Vagina (tissue), 2 donors: Measurements from ENCODE around the gene MXRA7. TPM values are rescaled to one million over a fixed set of nuclear protein-coding genes. Genes with fewer than 3 reads are reported as not detected.

Experiments used
- DNase-seq, 2 donors: peaks; one replicate each; pipeline ENCODE4 v3.0.0-alpha.2; 2017; ENCODE audit errors: extremely low spot score in 2 of 2
- H3K27ac ChIP-seq: fragments of 200-600 bp; sonication (generic); one replicate; pipeline ENCODE4 v1.5.1; 2019
- H3K27me3 ChIP-seq: fragments of 200-600 bp; sonication (generic); one replicate; pipeline ENCODE4 v1.5.1; 2019
- H3K36me3 ChIP-seq, 2 donors: fragments of 200-600 bp; sonication (generic); one replicate each; pipeline ENCODE4 v1.5.1; 2017 to 2019
- H3K4me1 ChIP-seq: fragments of 200-600 bp; sonication (generic); one replicate; pipeline ENCODE4 v1.5.1; 2019
- H3K4me3 ChIP-seq, 2 donors: fragments of 200-600 bp; sonication (generic); 1 replicate in 1 of 2; 2 replicates in 1 of 2; pipeline ENCODE4 v1.5.1; 2016 to 2019
- H3K9me3 ChIP-seq: fragments of 200-600 bp; sonication (generic); one replicate; pipeline ENCODE4 v1.5.1; 2019
- CTCF ChIP-seq, 3 experiments: fragments of 450-650 bp in 2 of 3; fragments of 200-600 bp in 1 of 3; sonication (generic) in 1 of 3; IDR thresholded peaks; one replicate each; pipeline ENCODE4 v1.5.1; 2017 to 2019; ENCODE audit warnings: antibody characterized with exemption in 3 of 3, mild to moderate bottlenecking in 2 of 3, moderate library complexity in 2 of 3
- POLR2A ChIP-seq, 2 donors: fragments of 450-650 bp; IDR thresholded peaks; one replicate each; pipeline ENCODE4 v1.6.1; 2017; ENCODE audit warnings: antibody characterized with exemption in 2 of 2, mild to moderate bottlenecking in 2 of 2, moderate library complexity in 2 of 2
- POLR2AphosphoS5 ChIP-seq, 2 donors: sonication (generic); formaldehyde crosslinking; IDR thresholded peaks; one replicate each; pipeline ENCODE4 v1.9.0; 2017; ENCODE audit warnings: antibody characterized with exemption in 2 of 2, mild to moderate bottlenecking in 2 of 2, low read depth in 1 of 2; ENCODE audit not compliant: insufficient read depth in 1 of 2
- intact Hi-C: fragments of 100-400 bp; cut with DNase I; formaldehyde crosslinking; loops from one replicate; pipeline ENCODE4 v1.15.1; 2023
- total RNA-seq: library from RNA; depleted of rRNA; stranded (reverse); fragments of >200 nt; gene quantifications from one replicate; pipeline ENCODE4 v1.2.3, GENCODE V29; 2016

The MXRA7 gene
- total RNA-seq, 1 donor from 2014 or later = 114 TPM

- Histone ChIP-seq H3K27me3 (no peaks in the 10 kb centered on the region), H3K9me3 (no peaks in the 10 kb centered on the region), H3K27ac (peak overlapping the region; percentile 21), H3K36me3 (peaks cover 0 to 9% of the 10 kb centered on the region in 2 donors), H3K4me3 (no peak overlapping the region), H3K4me1 (peaks cover 72% of the 10 kb centered on the region)
- DNase-seq = no peak
- TF ChIP-seq POLR2A (IDR thresholded peaks at IDR 0.05) (no peak), POLR2AphosphoS5 (IDR thresholded peaks at IDR 0.05; ENCODE audit: insufficient read depth in 1 of 2, low read depth in 1 of 2) (no peak), CTCF (IDR thresholded peaks at IDR 0.05) (no peak)
- intact Hi-C loops = no loop called here
These were observed 26.0 kb downstream of the MXRA7 start for GRCh38 chr17:76684756-76685155.

GRCh38 chr17:76683921-76684745 lies 26.6 kb downstream of the MXRA7 start:
- no peaks in the 10 kb centered on the region for H3K9me3 ChIP-seq
- H3K4me1 ChIP-seq = peaks cover 66% of the 10 kb centered on the region
- DNase-seq = no peak
- no peak overlapping the region for H3K4me3 ChIP-seq
- intact Hi-C loops = no loop called here
- H3K36me3 ChIP-seq = peaks cover 0 to 9% of the 10 kb centered on the region in 2 donors
- H3K27ac ChIP-seq = peak overlapping the region; percentile 84
- no peaks in the 10 kb centered on the region for H3K27me3 ChIP-seq
- TF ChIP-seq CTCF (IDR thresholded peaks at IDR 0.05) (no peak), POLR2A (IDR thresholded peaks at IDR 0.05) (no peak), POLR2AphosphoS5 (IDR thresholded peaks at IDR 0.05; ENCODE audit: insufficient read depth in 1 of 2, low read depth in 1 of 2) (no peak)

DNA sequence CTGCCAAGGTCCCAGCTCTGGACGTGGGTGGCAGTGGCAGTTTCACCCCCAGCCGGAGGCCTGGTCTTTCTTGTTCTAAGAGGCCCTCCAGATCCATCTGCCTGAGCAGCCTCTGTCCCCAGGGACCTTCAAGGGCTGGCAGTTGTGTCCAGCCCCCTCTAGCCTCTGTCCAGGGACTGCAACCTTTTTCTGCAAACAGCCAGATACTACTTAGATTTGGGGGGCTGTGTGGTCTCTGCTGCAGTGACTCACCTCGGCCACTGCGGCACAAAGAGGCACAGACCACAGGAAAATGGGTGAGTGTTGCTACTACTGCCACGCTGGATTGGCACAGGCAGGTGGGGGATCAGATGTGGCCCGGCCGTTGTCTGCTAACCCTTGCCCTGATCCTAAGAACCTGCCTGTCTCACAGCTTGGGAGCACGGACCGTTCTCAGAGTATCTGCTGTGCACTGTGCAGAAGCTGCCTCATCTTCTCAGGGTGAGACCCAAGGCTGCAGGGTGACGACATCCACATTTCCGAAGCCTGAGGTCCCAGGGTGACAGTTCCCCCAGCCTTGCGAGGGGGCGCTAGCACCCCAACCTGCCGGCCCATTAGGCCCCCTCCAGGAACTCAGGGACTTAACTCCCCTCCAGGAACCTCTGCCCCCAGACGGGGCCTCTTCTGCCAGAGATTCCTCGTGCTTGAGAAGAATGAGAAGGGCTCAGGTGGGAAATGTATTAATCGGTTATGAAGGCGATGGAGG lies 27.6 kb downstream of the MXRA7 start:
- peaks cover 0 to 9% of the 10 kb centered on the region in 2 donors for H3K36me3 ChIP-seq
- peaks cover 56% of the 10 kb centered on the region for H3K4me1 ChIP-seq
- no peaks in the 10 kb centered on the region for H3K9me3 ChIP-seq
- peak overlapping the region; percentile 84 for H3K27ac ChIP-seq
- no peak for DNase-seq
- H3K4me3 ChIP-seq = no peak overlapping the region
- no peaks in the 10 kb centered on the region for H3K27me3 ChIP-seq
- TF ChIP-seq POLR2A (IDR thresholded peaks at IDR 0.05) (no peak), POLR2AphosphoS5 (IDR thresholded peaks at IDR 0.05; ENCODE audit: insufficient read depth in 1 of 2, low read depth in 1 of 2) (no peak)
- intact Hi-C loops = no loop called here

DNA sequence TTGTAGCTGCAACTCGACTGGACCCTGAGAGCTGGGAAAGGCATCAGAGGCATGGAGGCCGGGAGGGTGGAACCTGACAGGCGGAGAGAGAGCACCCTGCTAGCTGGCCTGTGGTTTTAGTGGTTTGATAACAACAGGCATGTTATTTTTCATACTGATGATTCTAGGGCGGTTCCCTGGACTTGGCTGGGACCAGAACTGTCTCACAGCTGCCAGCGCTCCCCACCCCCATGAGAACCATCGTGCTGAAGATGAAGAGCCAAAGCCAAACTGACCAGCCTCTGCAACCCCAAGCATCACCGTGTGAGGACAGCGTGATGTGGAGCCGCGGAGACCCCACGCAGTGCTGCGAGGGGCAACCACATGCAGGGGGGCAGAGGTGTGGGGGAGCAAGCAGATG lies 28.5 kb downstream of the MXRA7 start:
- Histone ChIP-seq H3K4me1 (peaks cover 48% of the 10 kb centered on the region), H3K27me3 (no peaks in the 10 kb centered on the region), H3K9me3 (no peaks in the 10 kb centered on the region), H3K27ac (peak overlapping the region; percentile 84), H3K36me3 (peaks cover 0 to 16% of the 10 kb centered on the region in 2 donors), H3K4me3 (no peak overlapping the region)
- TF ChIP-seq CTCF (IDR thresholded peaks at IDR 0.05) = no peak
- TF ChIP-seq POLR2AphosphoS5 (IDR thresholded peaks at IDR 0.05; ENCODE audit: insufficient read depth in 1 of 2, low read depth in 1 of 2) = peak in 1 of 2 donors; percentile 9
- no peak for TF ChIP-seq POLR2A (IDR thresholded peaks at IDR 0.05)
- intact Hi-C loops = no loop called here
- no peak for DNase-seq

DNA sequence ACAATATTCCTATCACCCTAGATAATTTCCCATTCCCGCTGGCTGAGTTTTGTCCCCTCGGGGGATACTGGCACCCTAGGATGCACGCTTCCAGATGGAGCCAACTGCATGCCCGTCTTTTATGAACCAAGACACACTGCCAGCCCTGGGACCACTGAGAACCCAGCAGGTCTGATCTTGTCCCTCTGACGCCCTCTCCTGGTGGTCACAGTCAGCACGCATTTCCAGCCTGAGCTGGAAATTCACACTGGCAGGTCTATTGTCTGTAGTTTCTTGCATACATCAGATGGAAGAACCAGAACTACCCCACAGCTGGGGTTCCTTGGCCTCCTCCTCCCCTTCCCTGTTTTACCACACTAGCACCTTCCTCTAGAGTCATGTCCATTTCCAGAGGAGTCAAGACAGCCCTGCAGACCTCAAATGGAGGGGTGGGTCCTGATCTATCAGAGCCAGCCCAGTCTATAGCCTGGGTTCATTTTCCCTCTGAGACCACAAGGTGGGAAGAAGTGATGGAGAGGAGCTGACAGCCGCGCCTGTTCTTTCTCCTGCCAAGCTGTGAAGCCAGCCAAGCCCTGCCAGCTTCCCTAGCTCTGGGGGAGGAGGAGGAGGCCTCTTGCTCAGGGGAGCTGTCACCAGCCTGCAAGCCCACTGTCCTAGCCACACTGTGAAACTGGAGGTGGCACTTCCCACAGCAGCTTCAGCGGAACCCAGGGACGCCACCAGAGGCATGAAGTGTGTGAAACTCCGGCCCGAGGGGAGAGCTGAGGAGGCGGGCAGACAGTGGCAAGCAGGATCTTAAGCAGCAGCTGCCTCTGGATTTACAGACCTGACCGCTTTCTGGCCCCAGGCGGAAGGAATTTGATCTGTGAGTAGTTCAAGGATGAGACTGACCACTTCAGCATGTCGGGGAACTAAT lies 29.3 kb downstream of the MXRA7 start:
- intact Hi-C loops = no loop called here

More for the DNA sequence above, 29.3 kb downstream of the MXRA7 start:
- Histone ChIP-seq H3K4me1 (peaks cover 39% of the 10 kb centered on the region), H3K27ac (peak overlapping the region; percentile 84), H3K27me3 (no peaks in the 10 kb centered on the region), H3K9me3 (no peaks in the 10 kb centered on the region), H3K4me3 (no peak overlapping the region), H3K36me3 (peaks cover 0 to 23% of the 10 kb centered on the region in 2 donors)
- no peak for DNase-seq
- TF ChIP-seq CTCF (IDR thresholded peaks at IDR 0.05) (peak; percentile 38 to 59 (median 46)), POLR2AphosphoS5 (IDR thresholded peaks at IDR 0.05; ENCODE audit: insufficient read depth in 1 of 2, low read depth in 1 of 2) (no peak)
